ENCODE data around the gene CNN2. TPM values are rescaled to one million over a fixed set of nuclear protein-coding genes. Genes with fewer than 3 reads are reported as not detected.

The CNN2 gene
- total RNA-seq, 1 donor from 2014 or later: 189 TPM

GRCh38 chr19:984165-984967 lies 42.0 kb upstream of the CNN2 start, which contains the start of gene WDR18:
Gene WDR18, plus strand, starts transcription at chr19:984345. Its CDS starts 9 bp downstream, at chr19:984354.
- TF ChIP-seq CTCF (IDR thresholded peaks at IDR 0.05; ENCODE audit: insufficient read depth, low read length, severe bottlenecking): peak; percentile 2
- DNase-seq (ENCODE audit: low read depth) (peak; percentile 61), FAIRE-seq (no peak)
- H3K27me3 ChIP-seq (ENCODE audit: control insufficient read depth, insufficient read depth, low read length): no peaks in the 10 kb centered on the region
- peaks cover 18% of the 10 kb centered on the region for H3K36me3 ChIP-seq (ENCODE audit: control insufficient read depth, insufficient read depth, low read length)
- H3K4me3 ChIP-seq (ENCODE audit: low read depth, low read length): peak within 1 kb of the TSS; percentile 100

GRCh38 chr19:986083-986482 lies 40.3 kb upstream of the CNN2 start:
- Histone ChIP-seq H3K36me3 (ENCODE audit: control insufficient read depth, insufficient read depth, low read length) (peaks cover 24% of the 10 kb centered on the region), H3K4me3 (ENCODE audit: low read depth, low read length) (no peak overlapping the region), H3K27me3 (ENCODE audit: control insufficient read depth, insufficient read depth, low read length) (no peaks in the 10 kb centered on the region)
- DNase-seq (ENCODE audit: low read depth) (no peak), FAIRE-seq (no peak)
- TF ChIP-seq CTCF (IDR thresholded peaks at IDR 0.05; ENCODE audit: insufficient read depth, low read length, severe bottlenecking): no peak

GRCh38 chr19:988081-988480 lies 38.3 kb upstream of the CNN2 start:
- TF ChIP-seq CTCF (IDR thresholded peaks at IDR 0.05; ENCODE audit: insufficient read depth, low read length, severe bottlenecking): no peak
- DNase-seq (ENCODE audit: low read depth): no peak
- no peaks in the 10 kb centered on the region for H3K27me3 ChIP-seq (ENCODE audit: control insufficient read depth, insufficient read depth, low read length)
- H3K4me3 ChIP-seq (ENCODE audit: low read depth, low read length): no peak overlapping the region
- H3K36me3 ChIP-seq (ENCODE audit: control insufficient read depth, insufficient read depth, low read length): peaks cover 25% of the 10 kb centered on the region
- no peak for FAIRE-seq

- no peak for FAIRE-seq
- H3K36me3 ChIP-seq (ENCODE audit: control insufficient read depth, insufficient read depth, low read length): peaks cover 25% of the 10 kb centered on the region
- DNase-seq (ENCODE audit: low read depth): no peak
Measured at GRCh38 chr19:988510-988909, 37.9 kb upstream of the CNN2 start.

GRCh38 chr19:989381-990081 lies 36.9 kb upstream of the CNN2 start:
- H3K27me3 ChIP-seq (ENCODE audit: control insufficient read depth, insufficient read depth, low read length): no peaks in the 10 kb centered on the region
- peak; percentile 31 for TF ChIP-seq CTCF (IDR thresholded peaks at IDR 0.05; ENCODE audit: insufficient read depth, low read length, severe bottlenecking)
- peaks cover 28% of the 10 kb centered on the region for H3K36me3 ChIP-seq (ENCODE audit: control insufficient read depth, insufficient read depth, low read length)
- DNase-seq (ENCODE audit: low read depth) (no peak), FAIRE-seq (no peak)
- no peak overlapping the region for H3K4me3 ChIP-seq (ENCODE audit: low read depth, low read length)

More at GRCh38 chr19:988510-988909, 37.9 kb upstream of the CNN2 start:
- H3K27me3 ChIP-seq (ENCODE audit: control insufficient read depth, insufficient read depth, low read length): no peaks in the 10 kb centered on the region
- TF ChIP-seq CTCF (IDR thresholded peaks at IDR 0.05; ENCODE audit: insufficient read depth, low read length, severe bottlenecking): no peak
- no peak overlapping the region for H3K4me3 ChIP-seq (ENCODE audit: low read depth, low read length)

Data from bronchial epithelial cell (primary cell).